Measurements from ENCODE around the gene C2orf68. TPM values are rescaled to one million over a fixed set of nuclear protein-coding genes. Genes with fewer than 3 reads are reported as not detected.

Gene C2orf68
- total RNA-seq, 2 experiments from 2014 or later = 31.0 to 31.2 TPM

DNA sequence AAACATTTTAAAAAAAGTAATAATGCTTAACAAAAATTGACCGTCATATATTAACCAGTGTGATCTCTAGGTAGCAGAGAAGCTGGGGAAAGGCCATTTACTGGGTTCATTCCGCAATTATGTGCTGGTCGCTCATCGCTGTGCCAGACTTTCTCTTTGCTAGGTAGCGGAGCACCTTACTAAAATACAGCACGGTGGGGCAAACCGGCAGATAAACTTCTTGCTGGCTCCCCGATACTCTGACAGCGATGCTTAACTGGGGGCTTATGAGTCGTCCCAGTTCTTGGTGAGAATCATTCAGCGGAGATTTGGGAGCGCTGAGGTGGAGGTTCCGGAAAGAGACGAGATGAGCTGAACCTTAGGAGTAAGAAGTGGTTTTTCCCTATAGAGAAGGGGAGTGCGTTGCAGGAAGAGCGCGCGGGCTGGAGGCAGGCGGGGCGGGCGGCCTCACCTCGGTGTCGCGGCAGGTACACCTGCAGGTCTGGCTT lies 605 bp downstream of the C2orf68 start:
- DNase-seq (no peak), ATAC-seq (ENCODE audit: poor library complexity) (peak; percentile 23)
- peak overlapping the region; percentile 58 for H3K4me3 ChIP-seq (ENCODE audit: low read length)
- ChIA-PET POLR2A (interaction anchor here (0.7 to 1.7 kb wide), 15 partner anchors 9 to 830 kb away, joined by 3 to 24 read pairs (median 5); partner anchors contain the start of genes ELMOD3, KDM3A, MAT2A and RETSAT), CTCF (interaction anchor here (0.9 to 1.4 kb wide), 4 partner anchors 8 to 73 kb away, joined by 3 to 4 read pairs (median 4); partner anchors contain the start of genes MAT2A, RNF181 and TMEM150A)
- H3K36me3 ChIP-seq (ENCODE audit: insufficient read depth, low read length) = peaks cover 30% of the 10 kb centered on the region
- H3K27ac ChIP-seq (ENCODE audit: low read depth in 1 of 2, low read length in 2 of 2) = peak overlapping the region; percentile 44 to 74
- H3K4me1 ChIP-seq (ENCODE audit: insufficient read depth, low read length) = peaks cover 37% of the 10 kb centered on the region
- no peaks in the 10 kb centered on the region for H3K9me3 ChIP-seq (ENCODE audit: control insufficient read depth in 1 of 2, insufficient read depth in 1 of 2, low read length in 2 of 2)
- H3K4me1 Mint-ChIP-seq (ENCODE audit: low read depth) = peaks cover 39% of the 10 kb centered on the region
- H3K9me3 Mint-ChIP-seq = no peaks in the 10 kb centered on the region
- H3K4me3 Mint-ChIP-seq = peak overlapping the region; percentile 95
- H3K27ac Mint-ChIP-seq = peak overlapping the region; percentile 86
- H3K36me3 Mint-ChIP-seq (ENCODE audit: low read depth) = peaks cover 50% of the 10 kb centered on the region
- H3K27me3 ChIP-seq (ENCODE audit: control insufficient read depth in 1 of 2, insufficient read depth in 2 of 2, low read length in 2 of 2) = no peaks in the 10 kb centered on the region
- TF ChIP-seq, protein P1, sequence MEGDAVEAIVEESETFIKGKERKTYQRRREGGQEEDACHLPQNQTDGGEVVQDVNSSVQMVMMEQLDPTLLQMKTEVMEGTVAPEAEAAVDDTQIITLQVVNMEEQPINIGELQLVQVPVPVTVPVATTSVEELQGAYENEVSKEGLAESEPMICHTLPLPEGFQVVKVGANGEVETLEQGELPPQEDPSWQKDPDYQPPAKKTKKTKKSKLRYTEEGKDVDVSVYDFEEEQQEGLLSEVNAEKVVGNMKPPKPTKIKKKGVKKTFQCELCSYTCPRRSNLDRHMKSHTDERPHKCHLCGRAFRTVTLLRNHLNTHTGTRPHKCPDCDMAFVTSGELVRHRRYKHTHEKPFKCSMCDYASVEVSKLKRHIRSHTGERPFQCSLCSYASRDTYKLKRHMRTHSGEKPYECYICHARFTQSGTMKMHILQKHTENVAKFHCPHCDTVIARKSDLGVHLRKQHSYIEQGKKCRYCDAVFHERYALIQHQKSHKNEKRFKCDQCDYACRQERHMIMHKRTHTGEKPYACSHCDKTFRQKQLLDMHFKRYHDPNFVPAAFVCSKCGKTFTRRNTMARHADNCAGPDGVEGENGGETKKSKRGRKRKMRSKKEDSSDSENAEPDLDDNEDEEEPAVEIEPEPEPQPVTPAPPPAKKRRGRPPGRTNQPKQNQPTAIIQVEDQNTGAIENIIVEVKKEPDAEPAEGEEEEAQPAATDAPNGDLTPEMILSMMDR (IDR thresholded peaks at IDR 0.05) = no peak
- intact Hi-C loops (cut with DNase I, micrococcal nuclease) = no loop called here
- H3K27me3 Mint-ChIP-seq = no peaks in the 10 kb centered on the region

DNA sequence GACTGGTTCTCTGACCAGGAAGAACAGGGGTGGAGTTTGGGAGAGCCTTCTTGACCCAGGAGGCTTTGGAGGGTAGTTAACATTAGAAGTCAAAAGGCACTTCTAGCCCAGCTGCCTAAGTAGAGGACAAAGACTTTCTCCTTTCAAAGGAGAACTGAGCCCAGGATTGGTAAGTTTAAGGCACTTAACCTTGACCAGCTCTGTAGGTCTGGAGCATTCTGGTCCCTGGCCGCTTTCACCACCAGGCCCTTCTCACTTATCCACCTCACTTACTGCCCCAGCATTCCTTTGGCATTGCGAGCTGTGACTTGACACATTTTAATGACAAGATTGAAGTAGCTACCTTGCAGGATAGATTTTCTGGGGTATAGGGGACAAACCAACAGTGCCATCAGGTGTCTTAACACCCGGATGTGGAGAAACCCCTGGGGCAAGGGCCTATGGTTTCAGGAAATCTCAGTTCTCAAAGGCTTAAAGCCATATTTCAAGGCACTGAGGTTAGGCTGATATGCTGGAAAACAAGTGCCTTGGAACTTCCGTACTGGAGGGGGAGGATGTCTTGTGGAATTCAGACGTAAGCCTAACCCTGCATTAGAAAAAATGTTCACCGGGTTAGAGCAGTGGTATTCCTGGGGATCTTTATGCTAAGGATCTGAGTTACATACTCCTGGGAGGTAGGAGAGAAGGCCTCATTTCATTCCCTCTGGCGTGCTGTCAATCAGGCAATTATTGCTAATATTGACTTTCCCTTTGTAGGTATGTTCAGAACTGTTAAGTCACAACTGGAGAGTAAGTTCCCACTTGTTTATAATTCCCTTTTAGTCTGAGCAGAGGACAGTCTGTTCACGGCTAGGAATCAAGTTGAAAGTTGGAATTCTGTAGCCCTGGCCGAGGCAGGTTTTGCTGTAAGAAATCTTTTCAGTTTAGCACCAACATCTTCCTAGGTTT lies 4.3 kb downstream of the C2orf68 start:
- Mint-ChIP-seq H3K36me3 (ENCODE audit: low read depth) (peaks cover 62% of the 10 kb centered on the region), H3K4me3 (peak overlapping the region; percentile 49)
- H3K36me3 ChIP-seq (ENCODE audit: insufficient read depth, low read length) = peaks cover 38% of the 10 kb centered on the region

DNA sequence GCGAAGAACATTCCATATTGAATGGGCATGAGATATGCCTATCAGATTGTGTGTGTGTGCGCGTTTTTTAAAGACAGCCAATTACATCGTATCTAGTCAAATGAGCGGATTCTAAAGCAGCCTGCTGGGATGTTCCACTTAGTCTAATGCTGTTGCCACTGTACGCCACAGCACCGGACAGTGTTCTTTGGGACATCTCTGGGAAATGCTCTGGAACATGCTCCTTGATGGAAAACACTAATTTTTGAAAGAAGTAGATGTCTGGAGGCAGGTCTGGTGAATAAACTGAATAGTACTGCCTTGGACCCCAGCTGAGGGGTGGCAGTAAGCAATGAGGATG lies 5.8 kb downstream of the C2orf68 start:
- Histone ChIP-seq H3K9me3 (ENCODE audit: control insufficient read depth in 1 of 2, insufficient read depth in 1 of 2, low read length in 2 of 2) (no peaks in the 10 kb centered on the region), H3K27me3 (ENCODE audit: control insufficient read depth in 1 of 2, insufficient read depth in 2 of 2, low read length in 2 of 2) (no peaks in the 10 kb centered on the region), H3K36me3 (ENCODE audit: insufficient read depth, low read length) (peaks cover 38% of the 10 kb centered on the region), H3K4me1 (ENCODE audit: insufficient read depth, low read length) (peaks cover 57% of the 10 kb centered on the region), H3K4me3 (ENCODE audit: low read length) (no peak overlapping the region), H3K27ac (ENCODE audit: low read depth in 1 of 2, low read length in 2 of 2) (no peak overlapping the region)
- H3K4me1 Mint-ChIP-seq (ENCODE audit: low read depth) = peaks cover 54% of the 10 kb centered on the region
- no peaks in the 10 kb centered on the region for H3K27me3 Mint-ChIP-seq
- peaks cover 53% of the 10 kb centered on the region for H3K36me3 Mint-ChIP-seq (ENCODE audit: low read depth)
- intact Hi-C loops (cut with DNase I, micrococcal nuclease) = no loop called here
- H3K4me3 Mint-ChIP-seq = peak overlapping the region; percentile 20
- no peak for DNase-seq
- CTCF ChIA-PET = interaction anchor here (0.7 to 0.9 kb wide), 2 partner anchors 18 to 24 kb away, joined by 3 to 4 read pairs; no protein-coding TSS in a partner anchor
- TF ChIP-seq, protein P1 (IDR thresholded peaks at IDR 0.05) = no peak
- ATAC-seq (ENCODE audit: poor library complexity) = no peak
- H3K27ac Mint-ChIP-seq = peak overlapping the region; percentile 11
- POLR2A ChIA-PET = interaction anchor here (1.4 to 1.9 kb wide), 2 partner anchors 10 to 21 kb away, joined by 4 to 12 read pairs; partner anchors contain the start of genes RNF181 and VAMP5
- no peaks in the 10 kb centered on the region for H3K9me3 Mint-ChIP-seq

More for the DNA sequence above, 4.3 kb downstream of the C2orf68 start:
- H3K27ac Mint-ChIP-seq = no peak overlapping the region
- no peaks in the 10 kb centered on the region for H3K9me3 Mint-ChIP-seq
- no peak for ATAC-seq (ENCODE audit: poor library complexity)
- H3K27me3 Mint-ChIP-seq = no peaks in the 10 kb centered on the region
- TF ChIP-seq, protein P1 (IDR thresholded peaks at IDR 0.05) = no peak
- Histone ChIP-seq H3K4me1 (ENCODE audit: insufficient read depth, low read length) (peaks cover 57% of the 10 kb centered on the region), H3K9me3 (ENCODE audit: control insufficient read depth in 1 of 2, insufficient read depth in 1 of 2, low read length in 2 of 2) (no peaks in the 10 kb centered on the region), H3K27ac (ENCODE audit: low read depth in 1 of 2, low read length in 2 of 2) (no peak overlapping the region), H3K27me3 (ENCODE audit: control insufficient read depth in 1 of 2, insufficient read depth in 2 of 2, low read length in 2 of 2) (no peaks in the 10 kb centered on the region), H3K4me3 (ENCODE audit: low read length) (no peak overlapping the region)
- POLR2A ChIA-PET = interaction anchor here (0.6 to 1.3 kb wide), 3 partner anchors 12 to 256 kb away, joined by 3 to 4 read pairs (median 3); partner anchors contain the start of gene RNF181
- intact Hi-C loops (cut with DNase I, micrococcal nuclease) = no loop called here
- CTCF ChIA-PET = no interaction called here
- H3K4me1 Mint-ChIP-seq (ENCODE audit: low read depth) = peaks cover 62% of the 10 kb centered on the region
- DNase-seq = no peak

Data from CD4-positive, alpha-beta T cell (primary cell).